Measurements from ENCODE around the gene RDH14. TPM values are rescaled to one million over a fixed set of nuclear protein-coding genes. Genes with fewer than 3 reads are reported as not detected.

RDH14 gene
- total and polyA plus RNA-seq, 5 donors = 45.3 to 55.6 (median 48.6) TPM

- 60% methylated on average over 3 of the region's 3 CpGs for WGBS
Measured at GRCh38 chr2:18544171-18544570, 16.3 kb downstream of the RDH14 start.

GRCh38 chr2:18540872-18541271, 19.6 kb downstream of the RDH14 start:
- Histone ChIP-seq H3K27me3 (ENCODE audit: control insufficient read depth, insufficient read depth) (no peaks in the 10 kb centered on the region), H3K4me1 (ENCODE audit: control insufficient read depth, insufficient read depth, low read length) (no peaks in the 10 kb centered on the region), H3K4me3 (ENCODE audit: low read length) (no peak overlapping the region), H3K27ac (ENCODE audit: low read length) (no peak overlapping the region), H3K9me3 (ENCODE audit: control insufficient read depth, low read length) (no peaks in the 10 kb centered on the region)
- intact Hi-C loops (cut with DNase I) = no loop called here
- ATAC-seq (no peak), DNase-seq (no peak)
- WGBS = 91% methylated on average over 2 of the region's 2 CpGs

More at GRCh38 chr2:18544171-18544570, 16.3 kb downstream of the RDH14 start:
- no peaks in the 10 kb centered on the region for H3K27me3 ChIP-seq (ENCODE audit: control insufficient read depth, insufficient read depth)
- intact Hi-C loops (cut with DNase I) = no loop called here
- DNase-seq (no peak), ATAC-seq (no peak)
- H3K4me1 ChIP-seq (ENCODE audit: control insufficient read depth, insufficient read depth, low read length) = peaks cover 2% of the 10 kb centered on the region
- no peak overlapping the region for H3K27ac ChIP-seq (ENCODE audit: low read length)
- no peaks in the 10 kb centered on the region for H3K9me3 ChIP-seq (ENCODE audit: control insufficient read depth, low read length)
- no peak overlapping the region for H3K4me3 ChIP-seq (ENCODE audit: low read length)

GRCh38 chr2:18536697-18537096, 23.8 kb downstream of the RDH14 start:
- intact Hi-C loops (cut with DNase I) = no loop called here
- ATAC-seq (no peak), DNase-seq (no peak)
- no peaks in the 10 kb centered on the region for H3K4me1 ChIP-seq (ENCODE audit: control insufficient read depth, insufficient read depth, low read length)
- no peak overlapping the region for H3K4me3 ChIP-seq (ENCODE audit: low read length)
- no peak overlapping the region for H3K27ac ChIP-seq (ENCODE audit: low read length)
- H3K9me3 ChIP-seq (ENCODE audit: control insufficient read depth, low read length) = no peaks in the 10 kb centered on the region
- no peaks in the 10 kb centered on the region for H3K27me3 ChIP-seq (ENCODE audit: control insufficient read depth, insufficient read depth)
- WGBS = 95% methylated on average over 1 of the region's 1 CpG

- WGBS = 57% methylated on average over 7 of the region's 7 CpGs
- Histone ChIP-seq H3K27ac (ENCODE audit: low read length) (no peak overlapping the region), H3K4me1 (ENCODE audit: control insufficient read depth, insufficient read depth, low read length) (no peaks in the 10 kb centered on the region)
Measured at GRCh38 chr2:18536100-18536499, 24.4 kb downstream of the RDH14 start.

GRCh38 chr2:18531194-18531593, 29.3 kb downstream of the RDH14 start:
- Histone ChIP-seq H3K4me1 (ENCODE audit: control insufficient read depth, insufficient read depth, low read length) (peaks cover 4% of the 10 kb centered on the region), H3K4me3 (ENCODE audit: low read length) (no peak overlapping the region), H3K9me3 (ENCODE audit: control insufficient read depth, low read length) (no peaks in the 10 kb centered on the region), H3K27me3 (ENCODE audit: control insufficient read depth, insufficient read depth) (no peaks in the 10 kb centered on the region), H3K27ac (ENCODE audit: low read length) (no peak overlapping the region)
- 18% methylated on average over 1 of the region's 1 CpG for WGBS
- DNase-seq = no peak
- ATAC-seq = no peak
- intact Hi-C loops (cut with DNase I) = no loop called here

More at GRCh38 chr2:18536100-18536499, 24.4 kb downstream of the RDH14 start:
- DNase-seq = no peak
- Histone ChIP-seq H3K27me3 (ENCODE audit: control insufficient read depth, insufficient read depth) (no peaks in the 10 kb centered on the region), H3K9me3 (ENCODE audit: control insufficient read depth, low read length) (no peaks in the 10 kb centered on the region), H3K4me3 (ENCODE audit: low read length) (no peak overlapping the region)
- ATAC-seq = no peak
- intact Hi-C loops (cut with DNase I) = no loop called here

- DNase-seq (no peak), ATAC-seq (no peak)
- Histone ChIP-seq H3K4me3 (ENCODE audit: low read length) (no peak overlapping the region), H3K4me1 (ENCODE audit: control insufficient read depth, insufficient read depth, low read length) (peaks cover 4% of the 10 kb centered on the region), H3K9me3 (ENCODE audit: control insufficient read depth, low read length) (no peaks in the 10 kb centered on the region), H3K27ac (ENCODE audit: low read length) (peak overlapping the region; percentile 48), H3K27me3 (ENCODE audit: control insufficient read depth, insufficient read depth) (no peaks in the 10 kb centered on the region)
- intact Hi-C loops (cut with DNase I) = loop anchor here in 3 of 4 donors (10.0 kb wide), 2 partner anchors 217 to 1337 kb away; no protein-coding TSS in a partner anchor
- WGBS = 55% methylated on average over 4 of the region's 4 CpGs
Measured at GRCh38 chr2:18527822-18528221, 32.6 kb downstream of the RDH14 start.

- DNase-seq (peak in 1 of 3 donors; percentile 46), ATAC-seq (no peak)
- Histone ChIP-seq H3K27me3 (ENCODE audit: control insufficient read depth, insufficient read depth) (no peaks in the 10 kb centered on the region), H3K4me3 (ENCODE audit: low read length) (no peak overlapping the region), H3K9me3 (ENCODE audit: control insufficient read depth, low read length) (no peaks in the 10 kb centered on the region), H3K4me1 (ENCODE audit: control insufficient read depth, insufficient read depth, low read length) (peaks cover 4% of the 10 kb centered on the region), H3K27ac (ENCODE audit: low read length) (no peak overlapping the region)
- intact Hi-C loops (cut with DNase I) = loop anchor here in 3 of 4 donors (10.0 kb wide), 2 partner anchors 217 to 1337 kb away; no protein-coding TSS in a partner anchor
- WGBS = 46% methylated on average over 2 of the region's 2 CpGs
Measured at GRCh38 chr2:18527326-18527725, 33.1 kb downstream of the RDH14 start.

GRCh38 chr2:18526429-18526828, 34.0 kb downstream of the RDH14 start:
- Histone ChIP-seq H3K4me3 (ENCODE audit: low read length) (no peak overlapping the region), H3K27ac (ENCODE audit: low read length) (peak overlapping the region; percentile 78), H3K9me3 (ENCODE audit: control insufficient read depth, low read length) (no peaks in the 10 kb centered on the region), H3K4me1 (ENCODE audit: control insufficient read depth, insufficient read depth, low read length) (peaks cover 4% of the 10 kb centered on the region), H3K27me3 (ENCODE audit: control insufficient read depth, insufficient read depth) (no peaks in the 10 kb centered on the region)
- 44% methylated on average over 7 of the region's 7 CpGs for WGBS
- peak; percentile 23 to 48 for ATAC-seq
- intact Hi-C loops (cut with DNase I) = loop anchor here in 3 of 4 donors (10.0 kb wide), 2 partner anchors 218 to 1338 kb away; no protein-coding TSS in a partner anchor
- DNase-seq = peak; percentile 28 to 67 (median 55)

- intact Hi-C loops (cut with DNase I) = loop anchor here in 3 of 4 donors (10.0 kb wide), 2 partner anchors 219 to 1339 kb away; no protein-coding TSS in a partner anchor
- peak in 1 of 3 donors; percentile 30 for DNase-seq
- Histone ChIP-seq H3K4me3 (ENCODE audit: low read length) (no peak overlapping the region), H3K27ac (ENCODE audit: low read length) (peak overlapping the region; percentile 56), H3K4me1 (ENCODE audit: control insufficient read depth, insufficient read depth, low read length) (peaks cover 4% of the 10 kb centered on the region), H3K9me3 (ENCODE audit: control insufficient read depth, low read length) (no peaks in the 10 kb centered on the region), H3K27me3 (ENCODE audit: control insufficient read depth, insufficient read depth) (no peaks in the 10 kb centered on the region)
- 60% methylated on average over 3 of the region's 3 CpGs for WGBS
- no peak for ATAC-seq
Measured at GRCh38 chr2:18525852-18526251, 34.6 kb downstream of the RDH14 start.

- intact Hi-C loops (cut with DNase I) = loop anchor here in 3 of 4 donors (10.0 kb wide), 2 partner anchors 220 to 1340 kb away; no protein-coding TSS in a partner anchor
- H3K9me3 ChIP-seq (ENCODE audit: control insufficient read depth, low read length) = no peaks in the 10 kb centered on the region
- peaks cover 4% of the 10 kb centered on the region for H3K4me1 ChIP-seq (ENCODE audit: control insufficient read depth, insufficient read depth, low read length)
- H3K27me3 ChIP-seq (ENCODE audit: control insufficient read depth, insufficient read depth) = no peaks in the 10 kb centered on the region
- H3K4me3 ChIP-seq (ENCODE audit: low read length) = no peak overlapping the region
- ATAC-seq (peak; percentile 85 to 87), DNase-seq (peak; percentile 56 to 81 (median 79))
- 58% methylated on average over 2 of the region's 2 CpGs for WGBS
- no peak overlapping the region for H3K27ac ChIP-seq (ENCODE audit: low read length)
Measured at GRCh38 chr2:18525236-18525635, 35.2 kb downstream of the RDH14 start.

GRCh38 chr2:18522484-18523146, 37.8 kb downstream of the RDH14 start:
- no peak for ATAC-seq
- Histone ChIP-seq H3K27ac (ENCODE audit: low read length) (no peak overlapping the region), H3K27me3 (ENCODE audit: control insufficient read depth, insufficient read depth) (no peaks in the 10 kb centered on the region), H3K4me3 (ENCODE audit: low read length) (no peak overlapping the region), H3K4me1 (ENCODE audit: control insufficient read depth, insufficient read depth, low read length) (no peaks in the 10 kb centered on the region), H3K9me3 (ENCODE audit: control insufficient read depth, low read length) (no peaks in the 10 kb centered on the region)
- intact Hi-C loops (cut with DNase I) = loop anchor here (5.0 to 10.0 kb wide), 3 partner anchors 220 to 1342 kb away; no protein-coding TSS in a partner anchor
- no peak for DNase-seq
- 97% methylated on average over 2 of the region's 2 CpGs for WGBS
